SK-N-SH (cell line): ENCODE data around the gene CHGA. TPM values are rescaled to one million over a fixed set of nuclear protein-coding genes. Genes with fewer than 3 reads are reported as not detected.

Experiments used
- CTCF ChIA-PET: fragments of 300-600, 350-600 bp; formaldehyde crosslinking; extraction: SDS; loops from one replicate; lab custom pipeline; 2021; lab: Yijun Ruan, JAX
- POLR2A ChIA-PET: fragments of 350-600 bp; sonication (Branson Sonifier 250); formaldehyde crosslinking; extraction: SDS; loops from one replicate; lab custom pipeline; 2020; ENCODE audit warnings: antibody characterized with exemption, inconsistent platforms; lab: Yijun Ruan, JAX
- DNase-seq: peaks from one replicate; pipeline ENCODE4 v3.0.0; 2012
- H2AFZ ChIP-seq: fragments of 200-600 bp; sonication (generic); 2 replicates; pipeline ENCODE4 v1.8.1; 2016; ENCODE audit warnings: antibody characterized with exemption, mild to moderate bottlenecking, low read depth
- H3F3A ChIP-seq: fragments of 200-600 bp; sonication (generic); replicated peaks from 2 replicates; pipeline ENCODE3; 2016; ENCODE audit warnings: antibody characterized with exemption, mild to moderate bottlenecking; ENCODE audit not compliant: insufficient read depth
- H3K27ac ChIP-seq, 2 experiments: fragments of 200-500 bp in 1 of 2; fragments of 200-600 bp in 1 of 2; sonication (Bioruptor generic) in 1 of 2; sonication (generic), shearing (Covaris generic) in 1 of 2; 2 replicates each; pipeline versions ENCODE4 v1.5.1 to v1.6.1; 2014 to 2016; ENCODE audit warnings: low read depth in 2 of 2, inconsistent platforms in 1 of 2, low read length in 1 of 2, mild to moderate bottlenecking in 1 of 2, mixed read lengths in 1 of 2
- H3K27me3 ChIP-seq: fragments of 200-600 bp; sonication (generic), shearing (Covaris generic); 2 replicates; pipeline ENCODE4 v1.6.1; 2016; ENCODE audit warnings: mixed run types; ENCODE audit not compliant: insufficient read depth
- H3K36me3 ChIP-seq, 2 experiments: fragments of 200-500 bp in 1 of 2; fragments of 200-600 bp in 1 of 2; sonication (Bioruptor generic) in 1 of 2; sonication (generic) in 1 of 2; replicated peaks in 1 of 2; 2 replicates each; pipeline versions ENCODE3 to v1.5.1; 2014 to 2016; ENCODE audit warnings: low read length in 1 of 2, mild to moderate bottlenecking in 1 of 2; ENCODE audit not compliant: insufficient read depth in 2 of 2, control insufficient read depth in 1 of 2
- H3K4me1 ChIP-seq, 2 experiments: fragments of 200-500 bp in 1 of 2; fragments of 200-600 bp in 1 of 2; sonication (Bioruptor generic) in 1 of 2; sonication (generic), shearing (Covaris generic) in 1 of 2; 2 replicates each; pipeline versions ENCODE4 v1.5.1 to v1.6.1; 2014 to 2016; ENCODE audit warnings: low read depth in 1 of 2, low read length in 1 of 2, mixed run types in 1 of 2; ENCODE audit not compliant: insufficient read depth in 2 of 2, control insufficient read depth in 1 of 2
- H3K4me2 ChIP-seq: fragments of 200-600 bp; sonication (generic), shearing (Covaris generic); 2 replicates; pipeline ENCODE4 v1.6.1; 2017; ENCODE audit warnings: mixed run types
- H3K4me3 ChIP-seq, 2 experiments: fragments of 200-500 bp in 1 of 2; fragments of 200-600 bp in 1 of 2; sonication (Bioruptor generic) in 1 of 2; sonication (generic), shearing (Covaris generic) in 1 of 2; 2 replicates each; pipeline versions ENCODE4 v1.5.1 to v1.8.1; 2014 to 2016; ENCODE audit warnings: low read depth in 2 of 2, inconsistent platforms in 1 of 2, low read length in 1 of 2, mild to moderate bottlenecking in 1 of 2, mixed read lengths in 1 of 2, moderate library complexity in 1 of 2
- H3K79me2 ChIP-seq: fragments of 200-600 bp; sonication (generic); 2 replicates; pipeline ENCODE4 v1.8.1; 2017; ENCODE audit warnings: mild to moderate bottlenecking; ENCODE audit not compliant: insufficient read depth
- H3K9ac ChIP-seq: fragments of 200-600 bp; sonication (generic); 2 replicates; pipeline ENCODE4 v1.6.1; 2017; ENCODE audit warnings: mixed run types
- H3K9me2 ChIP-seq: fragments of 200-600 bp; sonication (generic); 2 replicates; pipeline ENCODE4 v1.6.1; 2017; ENCODE audit warnings: mixed run types
- H3K9me3 ChIP-seq: fragments of 200-600 bp; sonication (generic); 2 replicates; pipeline ENCODE4 v1.6.1; 2017; ENCODE audit warnings: mixed run types, mild to moderate bottlenecking, moderate library complexity
- H4K20me1 ChIP-seq: fragments of 200-600 bp; sonication (generic); 2 replicates; pipeline ENCODE4 v1.6.1; 2017; ENCODE audit warnings: mild to moderate bottlenecking, mixed run types; ENCODE audit not compliant: insufficient read depth
- CHD2 ChIP-seq: fragments of 150-350 bp; IDR thresholded peaks from 2 replicates; pipeline ENCODE4 v1.6.1; 2018; ENCODE audit warnings: low read length; ENCODE audit not compliant: partially characterized antibody
- ELF1 ChIP-seq: IDR thresholded peaks from 2 replicates; pipeline ENCODE4 v1.4.0; 2012
- EP300 ChIP-seq, 2 experiments: IDR thresholded peaks; 2 replicates each; pipeline versions ENCODE4 v1.4.0 to v1.6.1; 2012; ENCODE audit warnings: borderline replicate concordance in 1 of 2, low read depth in 1 of 2, low read length in 1 of 2
- EZH2phosphoT487 ChIP-seq: fragments of 200-600 bp; sonication (generic); IDR thresholded peaks from 2 replicates; pipeline ENCODE4 v1.6.1; 2017; ENCODE audit warnings: low read depth, mixed run types, mild to moderate bottlenecking, antibody characterized with exemption, moderate library complexity, borderline replicate concordance
- JUND ChIP-seq: IDR thresholded peaks from 2 replicates; pipeline ENCODE4 v1.4.0; 2012
- MAX ChIP-seq: IDR thresholded peaks from 2 replicates; pipeline ENCODE4 v1.4.0; 2012; ENCODE audit warnings: low read depth
- REST ChIP-seq: IDR thresholded peaks from 2 replicates; pipeline ENCODE4 v1.6.1; 2012; ENCODE audit warnings: mild to moderate bottlenecking, low read depth, low read length, moderate library complexity
- RFX5 ChIP-seq: IDR thresholded peaks from 2 replicates; pipeline ENCODE4 v1.6.1; 2012; ENCODE audit warnings: mild to moderate bottlenecking, improper control_type of control experiment, low read length
- TAF1 ChIP-seq: IDR thresholded peaks from 2 replicates; pipeline ENCODE4 v1.6.1; 2012; ENCODE audit warnings: low read depth, mild to moderate bottlenecking, low read length, moderate library complexity, borderline replicate concordance
- TCF12 ChIP-seq: IDR thresholded peaks from 2 replicates; pipeline ENCODE4 v1.4.0; 2012
- TEAD4 ChIP-seq: IDR thresholded peaks from 2 replicates; pipeline ENCODE4 v1.4.0; 2012; ENCODE audit warnings: mild to moderate bottlenecking, borderline replicate concordance; ENCODE audit not compliant: insufficient read depth
- ZBTB33 ChIP-seq: IDR thresholded peaks from 2 replicates; pipeline ENCODE4 v1.4.0; 2012; ENCODE audit warnings: low read depth, borderline replicate concordance
- WGBS: methylation state at CpG from one replicate; pipeline ENCODE4 v1.1.6; 2017; ENCODE audit warnings: low lambda C conversion rate; 5-methylcytosine and 5-hydroxymethylcytosine counted together
- polyA plus RNA-seq, 3 experiments: library from polyadenylated mRNA; depleted of rRNA; stranded (reverse); fragments of >200 nt; gene quantifications; 2 replicates each; pipeline ENCODE4 v1.2.3, GENCODE V29; 2012
- TF ChIP-seq, protein P1 (sequence below): fragments of 200-600 bp; sonication (generic); IDR thresholded peaks from 2 replicates; pipeline ENCODE4 v1.6.1; 2017; ENCODE audit warnings: antibody characterized with exemption, mild to moderate bottlenecking, moderate library complexity

CHGA gene
- polyA plus RNA-seq, 1 of the 3 experiments (the other 2 are of a cell fraction): 5.6 TPM

DNA sequence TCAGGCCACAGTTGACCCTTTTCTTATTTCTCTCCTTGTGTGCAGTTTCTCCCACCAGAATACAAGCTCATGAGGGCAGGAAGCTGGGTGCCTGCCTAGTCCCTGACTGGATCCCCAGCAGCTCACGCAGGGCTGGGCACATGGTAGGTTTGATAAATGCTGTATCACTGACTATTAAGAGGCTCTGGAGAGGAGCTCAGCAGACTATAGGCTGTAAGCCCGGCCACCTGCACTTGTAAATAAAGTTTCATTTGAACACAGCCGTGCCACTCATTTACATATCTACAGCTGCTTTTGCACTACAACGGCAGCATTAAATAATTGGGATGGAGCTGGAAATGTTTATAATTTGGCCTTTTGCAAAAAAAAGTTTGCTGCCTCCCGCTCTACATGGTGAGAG, 32.0 kb downstream of the CHGA start (continued):
- no peak for TF ChIP-seq REST
- TF ChIP-seq ELF1: no peak
- TF ChIP-seq, protein P1, sequence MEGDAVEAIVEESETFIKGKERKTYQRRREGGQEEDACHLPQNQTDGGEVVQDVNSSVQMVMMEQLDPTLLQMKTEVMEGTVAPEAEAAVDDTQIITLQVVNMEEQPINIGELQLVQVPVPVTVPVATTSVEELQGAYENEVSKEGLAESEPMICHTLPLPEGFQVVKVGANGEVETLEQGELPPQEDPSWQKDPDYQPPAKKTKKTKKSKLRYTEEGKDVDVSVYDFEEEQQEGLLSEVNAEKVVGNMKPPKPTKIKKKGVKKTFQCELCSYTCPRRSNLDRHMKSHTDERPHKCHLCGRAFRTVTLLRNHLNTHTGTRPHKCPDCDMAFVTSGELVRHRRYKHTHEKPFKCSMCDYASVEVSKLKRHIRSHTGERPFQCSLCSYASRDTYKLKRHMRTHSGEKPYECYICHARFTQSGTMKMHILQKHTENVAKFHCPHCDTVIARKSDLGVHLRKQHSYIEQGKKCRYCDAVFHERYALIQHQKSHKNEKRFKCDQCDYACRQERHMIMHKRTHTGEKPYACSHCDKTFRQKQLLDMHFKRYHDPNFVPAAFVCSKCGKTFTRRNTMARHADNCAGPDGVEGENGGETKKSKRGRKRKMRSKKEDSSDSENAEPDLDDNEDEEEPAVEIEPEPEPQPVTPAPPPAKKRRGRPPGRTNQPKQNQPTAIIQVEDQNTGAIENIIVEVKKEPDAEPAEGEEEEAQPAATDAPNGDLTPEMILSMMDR: no peak
- no peak for TF ChIP-seq JUND
- TF ChIP-seq CHD2: no peak
- no peak for TF ChIP-seq EP300 (IDR thresholded peaks at IDR 0.05; ENCODE audit: borderline replicate concordance in 1 of 2, low read depth in 1 of 2, low read length in 1 of 2)
- TF ChIP-seq EZH2phosphoT487: no peak
- no peak for TF ChIP-seq RFX5
- TF ChIP-seq TAF1: no peak
- TF ChIP-seq TEAD4: no peak
- no peak for TF ChIP-seq TCF12

GRCh38 chr14:92955381-92955780, 32.4 kb downstream of the CHGA start:
- Histone ChIP-seq H3K4me2 (no peak overlapping the region), H3F3A (no peaks in the 10 kb centered on the region), H3K4me3 (no peak overlapping the region), H3K9me2 (no peaks in the 10 kb centered on the region), H3K9me3 (no peaks in the 10 kb centered on the region), H3K27ac (peak overlapping the region in 1 of 2 experiments; percentile 47; a peak in 2 of 4 replicates), H4K20me1 (no peaks in the 10 kb centered on the region), H3K4me1 (peaks cover 0 to 77% of the 10 kb centered on the region in 2 experiments; a peak in 2 of 4 replicates), H3K79me2 (no peaks in the 10 kb centered on the region), H3K27me3 (no peaks in the 10 kb centered on the region), H3K36me3 (peaks cover 0 to 11% of the 10 kb centered on the region in 2 experiments), H3K9ac (no peak overlapping the region), H2AFZ (no peak overlapping the region)
- ChIA-PET CTCF (interaction anchor here (0.9 to 6.5 kb wide), 14 partner anchors 9 to 252 kb away, joined by 3 to 100 read pairs (median 6); partner anchors contain the start of genes GON7, ITPK1 and UBR7), POLR2A (interaction anchor here (0.6 to 1.5 kb wide), 6 partner anchors 19 to 225 kb away, joined by 3 to 5 read pairs (median 4); partner anchors contain the start of gene CHGA)
- TF ChIP-seq MAX (no peak), CHD2 (no peak), JUND (no peak), ZBTB33 (no peak), ELF1 (no peak)
- 97% methylated on average over 7 of the region's 7 CpGs for WGBS
- no peak for DNase-seq
